ENCODE data around the gene MIX23.

- TF ChIP-seq CTCF (IDR thresholded peaks at IDR 0.05) = no peak
- TF ChIP-seq EZH2 (IDR thresholded peaks at IDR 0.05) = no peak
- TF ChIP-seq EZH2phosphoT487 (IDR thresholded peaks at IDR 0.05) = no peak
These were observed 11.1 kb upstream of the MIX23 start for GRCh38 chr3:122394173-122394572.
